DOHH2 (cell line): ENCODE measurements around the gene CTU1.

Source experiments
- H3F3A ChIP-seq: fragments of 200-600 bp; sonication (generic), shearing (Covaris generic); 2 replicates; pipeline ENCODE4 v1.6.0; 2016; ENCODE audit warnings: antibody characterized with exemption, mild to moderate bottlenecking; ENCODE audit not compliant: control insufficient read depth, insufficient read depth
- H3K27ac ChIP-seq: fragments of 200-600 bp; sonication (generic); 2 replicates; pipeline ENCODE4 v1.5.1; 2014; ENCODE audit warnings: low read depth, mild to moderate bottlenecking, low read length, moderate library complexity
- H3K27me3 ChIP-seq: fragments of 200-600 bp; sonication (generic); 2 replicates; pipeline ENCODE4 v1.6.1; 2014; ENCODE audit warnings: mild to moderate bottlenecking, low read length, mixed read lengths; ENCODE audit not compliant: control insufficient read depth
- H3K36me3 ChIP-seq: fragments of 200-600 bp; sonication (generic); 2 replicates; pipeline ENCODE4 v1.6.1; 2014; ENCODE audit warnings: mild to moderate bottlenecking, low read length, moderate library complexity, mixed read lengths; ENCODE audit not compliant: control insufficient read depth
- H3K4me1 ChIP-seq: fragments of 200-600 bp; sonication (generic); 2 replicates; pipeline ENCODE4 v1.6.1; 2014; ENCODE audit warnings: mild to moderate bottlenecking, low read length, mixed read lengths; ENCODE audit not compliant: control insufficient read depth
- H3K4me2 ChIP-seq: fragments of 200-600 bp; sonication (generic); 2 replicates; pipeline ENCODE4 v1.6.0; 2014; ENCODE audit warnings: mild to moderate bottlenecking, low read length, moderate library complexity
- H3K4me3 ChIP-seq: fragments of 200-600 bp; sonication (generic); 2 replicates; pipeline ENCODE4 v1.5.1; 2014; ENCODE audit warnings: mild to moderate bottlenecking, low read length, mixed read lengths
- H3K79me2 ChIP-seq: fragments of 200-600 bp; sonication (generic); 2 replicates; pipeline ENCODE4 v1.6.1; 2014; ENCODE audit warnings: mild to moderate bottlenecking, low read length, mixed read lengths; ENCODE audit not compliant: control insufficient read depth
- H3K9me2 ChIP-seq: fragments of 200-600 bp; sonication (generic); replicated peaks from 2 replicates; pipeline ENCODE4 v1.6.1; 2014; ENCODE audit warnings: mild to moderate bottlenecking, low read length, mixed read lengths; ENCODE audit not compliant: control insufficient read depth
- H3K9me3 ChIP-seq: fragments of 200-600 bp; sonication (generic); 2 replicates; pipeline ENCODE4 v1.6.1; 2014; ENCODE audit warnings: antibody characterized with exemption, low read length, mixed read lengths; ENCODE audit not compliant: control insufficient read depth, insufficient read depth
- H4K20me1 ChIP-seq: fragments of 200-600 bp; sonication (generic); 2 replicates; pipeline ENCODE4 v1.6.0; 2014; ENCODE audit warnings: low read depth, mild to moderate bottlenecking, antibody characterized with exemption, low read length, moderate library complexity; ENCODE audit not compliant: control insufficient read depth, insufficient read depth
- CTCF ChIP-seq: fragments of 200-600 bp; sonication (generic); IDR thresholded peaks from one replicate; pipeline ENCODE4 v1.5.1; 2014; ENCODE audit warnings: antibody characterized with exemption, mild to moderate bottlenecking, low read depth, low read length; ENCODE audit not compliant: poor library complexity, severe bottlenecking
- EZH2phosphoT487 ChIP-seq: fragments of 200-600 bp; sonication (generic); IDR thresholded peaks from 2 replicates; pipeline ENCODE4 v1.6.1; 2017; ENCODE audit warnings: borderline replicate concordance, mild to moderate bottlenecking, antibody characterized with exemption, low read length, moderate library complexity, mixed read lengths

Gene CTU1

GRCh38 chr19:51137792-51138425 lies 29.7 kb upstream of the CTU1 start:
- TF ChIP-seq CTCF (no peak), EZH2phosphoT487 (no peak)
- H3K36me3 ChIP-seq, result no peaks in the 10 kb centered on the region
- H3K27ac ChIP-seq, result no peak overlapping the region
- H3K9me2 ChIP-seq, result no peaks in the 10 kb centered on the region
- no peaks in the 10 kb centered on the region for H4K20me1 ChIP-seq
- peaks cover 47% of the 10 kb centered on the region for H3K4me1 ChIP-seq
- no peaks in the 10 kb centered on the region for H3F3A ChIP-seq
- H3K9me3 ChIP-seq, result peaks cover 8% of the 10 kb centered on the region; the same call in 1 of the 2 replicates
- no peak overlapping the region for H3K4me3 ChIP-seq
- peak overlapping the region; percentile 29 for H3K4me2 ChIP-seq
- H3K27me3 ChIP-seq, result no peaks in the 10 kb centered on the region
- no peaks in the 10 kb centered on the region for H3K79me2 ChIP-seq

- Histone ChIP-seq H3K4me2 (peak overlapping the region; percentile 29), H3K27me3 (no peaks in the 10 kb centered on the region)
- TF ChIP-seq CTCF, result no peak
These were observed 28.8 kb upstream of the CTU1 start for GRCh38 chr19:51136851-51137551.

GRCh38 chr19:51135986-51136762 lies 28.0 kb upstream of the CTU1 start:
- peaks cover 8% of the 10 kb centered on the region; the same call in 1 of the 2 replicates for H3K9me3 ChIP-seq
- H3K79me2 ChIP-seq, result no peaks in the 10 kb centered on the region
- H4K20me1 ChIP-seq, result no peaks in the 10 kb centered on the region
- H3K27me3 ChIP-seq, result no peaks in the 10 kb centered on the region
- H3F3A ChIP-seq, result no peaks in the 10 kb centered on the region
- no peak overlapping the region for H3K4me2 ChIP-seq
- no peaks in the 10 kb centered on the region for H3K36me3 ChIP-seq
- no peak overlapping the region for H3K27ac ChIP-seq
- no peak for TF ChIP-seq CTCF
- TF ChIP-seq EZH2phosphoT487, result no peak
- H3K9me2 ChIP-seq, result no peaks in the 10 kb centered on the region
- no peak overlapping the region for H3K4me3 ChIP-seq
- peaks cover 47% of the 10 kb centered on the region for H3K4me1 ChIP-seq

More at GRCh38 chr19:51136851-51137551, 28.8 kb upstream of the CTU1 start:
- no peak overlapping the region for H3K4me3 ChIP-seq
- peaks cover 50% of the 10 kb centered on the region for H3K4me1 ChIP-seq
- H3K79me2 ChIP-seq, result no peaks in the 10 kb centered on the region
- peaks cover 8% of the 10 kb centered on the region; the same call in 1 of the 2 replicates for H3K9me3 ChIP-seq
- H3K9me2 ChIP-seq, result no peaks in the 10 kb centered on the region
- H3K36me3 ChIP-seq, result no peaks in the 10 kb centered on the region
- no peaks in the 10 kb centered on the region for H3F3A ChIP-seq
- no peaks in the 10 kb centered on the region for H4K20me1 ChIP-seq
- H3K27ac ChIP-seq, result no peak overlapping the region
